GM19238 (cell line): ENCODE measurements around the gene ZFP92.

Source experiments
- DNase-seq: peaks from one replicate; pipeline ENCODE4 v3.0.0; 2011; ENCODE audit warnings: low spot score; ENCODE audit not compliant: insufficient read length

Gene ZFP92

DNA sequence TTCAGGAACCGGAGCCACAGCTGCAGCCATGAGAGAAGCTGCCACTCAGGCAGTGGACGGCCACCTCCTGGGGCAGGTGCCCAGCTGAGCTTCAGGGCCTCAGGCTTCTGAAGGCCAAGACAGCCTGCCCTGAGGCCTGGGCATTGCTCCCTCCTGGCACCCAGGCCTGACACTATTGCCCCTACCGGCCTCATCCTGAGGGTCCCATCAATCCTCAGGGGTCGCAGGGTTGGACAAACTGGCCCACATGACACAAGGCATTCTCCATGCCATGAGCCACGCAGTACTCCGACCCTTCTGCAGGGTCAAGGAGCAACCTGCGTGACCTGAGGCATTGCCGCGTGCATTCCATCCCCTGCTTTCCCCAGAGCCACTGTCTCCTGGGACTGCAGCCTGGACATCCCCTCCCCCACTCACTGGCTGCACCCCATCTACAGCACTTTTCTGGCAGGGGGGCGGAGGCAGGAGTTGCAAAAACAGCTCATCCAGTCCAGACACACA is 3.0 kb upstream of the ZFP92 start:
- DNase-seq: no peak

- DNase-seq: no peak
Measured at GRCh38 chrX:153408871-153409351, 2.4 kb upstream of the ZFP92 start.

DNA sequence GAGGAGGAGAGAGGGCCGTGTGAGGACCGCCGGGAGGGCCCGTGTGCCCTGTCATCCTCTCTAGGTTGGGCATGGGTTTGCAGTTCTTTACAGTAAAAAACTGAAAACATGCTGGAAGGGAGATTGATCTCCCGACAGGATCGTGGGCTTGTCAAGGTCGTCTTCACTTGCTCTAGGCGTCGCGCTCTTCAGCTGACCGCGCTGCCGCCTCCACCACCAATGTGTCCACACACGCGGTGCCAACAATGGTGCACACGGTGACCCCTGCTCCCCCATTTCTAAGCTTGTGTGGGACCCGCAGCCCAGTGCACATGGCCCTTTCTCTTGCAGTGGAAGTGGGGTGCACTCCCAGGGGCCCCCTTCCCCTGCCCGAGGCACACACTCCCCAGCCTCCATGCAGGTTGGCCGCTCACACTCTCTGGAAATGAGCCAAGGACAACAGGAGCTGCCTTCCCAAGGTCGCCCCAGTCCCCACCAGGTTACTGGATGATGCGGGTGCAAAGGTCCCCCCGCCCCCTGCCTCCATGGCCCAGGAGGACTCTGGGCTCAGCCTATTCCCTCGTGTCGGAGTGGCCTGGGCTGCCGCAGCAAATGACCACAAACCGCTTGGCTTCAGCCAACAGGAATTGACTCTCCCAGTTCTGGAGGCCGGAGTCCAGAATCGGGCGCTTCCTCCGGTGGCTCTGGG is 1.7 kb upstream of the ZFP92 start:
- DNase-seq: no peak

DNA sequence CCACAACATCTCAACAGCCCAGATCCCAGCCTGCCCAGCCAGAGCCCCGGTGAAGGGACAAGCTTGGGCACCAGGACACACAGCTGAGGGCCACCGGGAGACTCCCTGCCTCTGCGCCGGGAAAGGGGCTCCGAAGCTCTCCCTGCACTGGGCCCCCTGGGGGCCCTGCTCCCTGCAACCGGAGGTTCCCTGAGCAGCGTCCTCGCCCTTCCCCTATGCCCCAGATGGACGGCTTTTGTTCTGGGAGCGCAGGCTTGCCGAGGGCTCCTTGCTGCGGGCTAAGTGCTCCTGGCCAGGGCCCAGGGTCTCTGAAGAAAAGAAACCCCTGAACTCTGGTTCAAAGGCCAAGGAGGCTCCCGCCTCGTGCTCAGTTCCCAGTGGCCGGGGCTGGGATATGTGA is 899 bp upstream of the ZFP92 start:
- no peak for DNase-seq

GRCh38 chrX:153410888-153411254 is 401 bp upstream of the ZFP92 start:
- DNase-seq: no peak

- no peak for DNase-seq
Measured at GRCh38 chrX:153411988-153412574, 809 bp downstream of the ZFP92 start.

DNA sequence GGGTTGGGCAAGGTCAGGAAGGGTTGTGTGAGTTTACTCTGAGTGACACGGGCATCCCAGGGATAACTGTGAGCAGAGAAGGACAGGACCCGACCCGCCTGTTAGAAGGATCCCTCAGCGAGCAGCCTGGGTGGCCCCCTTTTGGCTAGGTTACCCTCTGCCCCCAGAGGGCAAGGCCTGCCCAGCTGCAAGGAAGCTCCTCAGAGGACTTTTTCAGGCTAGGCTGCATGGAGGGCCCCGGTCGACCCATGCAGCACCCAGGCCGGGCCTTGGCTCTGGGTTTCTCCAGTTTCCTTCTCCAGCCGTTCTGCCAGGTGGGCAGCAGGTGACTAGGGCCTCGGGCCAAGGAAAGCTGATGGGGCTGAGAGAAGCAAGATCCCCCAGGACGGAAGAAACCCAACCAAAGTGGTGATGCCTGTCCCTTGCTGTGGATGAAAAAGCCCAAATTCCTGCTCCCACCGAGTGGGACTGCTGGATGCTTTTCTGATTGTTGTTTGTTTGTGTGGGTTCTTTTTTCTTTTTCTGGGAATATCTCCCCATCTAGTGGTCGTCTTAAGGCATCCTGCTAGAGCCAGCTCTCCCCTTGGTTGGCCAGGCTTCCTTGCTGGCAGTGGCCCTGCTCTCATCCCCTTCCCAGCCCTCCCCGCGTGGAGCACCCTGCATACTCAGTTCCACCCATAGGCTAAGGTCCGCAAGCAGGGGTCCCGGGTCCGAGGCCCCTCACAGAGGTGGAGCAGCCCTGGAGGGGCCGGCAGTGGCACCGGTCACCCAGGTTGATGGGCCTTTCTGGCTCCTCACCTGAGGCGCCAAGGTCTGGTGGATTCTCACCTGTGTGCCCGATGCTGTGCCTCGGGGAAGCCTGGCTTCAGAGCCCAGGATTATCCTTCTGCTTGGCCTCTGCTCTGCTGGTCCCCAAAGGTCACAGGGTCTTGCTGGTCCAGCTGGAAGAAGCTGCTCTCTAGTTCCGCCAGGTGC is 1.8 kb downstream of the ZFP92 start:
- no peak for DNase-seq

- DNase-seq: no peak
Measured at GRCh38 chrX:153413731-153414130, 2.5 kb downstream of the ZFP92 start.

- DNase-seq: no peak
Measured at GRCh38 chrX:153414856-153415510, 3.7 kb downstream of the ZFP92 start.

DNA sequence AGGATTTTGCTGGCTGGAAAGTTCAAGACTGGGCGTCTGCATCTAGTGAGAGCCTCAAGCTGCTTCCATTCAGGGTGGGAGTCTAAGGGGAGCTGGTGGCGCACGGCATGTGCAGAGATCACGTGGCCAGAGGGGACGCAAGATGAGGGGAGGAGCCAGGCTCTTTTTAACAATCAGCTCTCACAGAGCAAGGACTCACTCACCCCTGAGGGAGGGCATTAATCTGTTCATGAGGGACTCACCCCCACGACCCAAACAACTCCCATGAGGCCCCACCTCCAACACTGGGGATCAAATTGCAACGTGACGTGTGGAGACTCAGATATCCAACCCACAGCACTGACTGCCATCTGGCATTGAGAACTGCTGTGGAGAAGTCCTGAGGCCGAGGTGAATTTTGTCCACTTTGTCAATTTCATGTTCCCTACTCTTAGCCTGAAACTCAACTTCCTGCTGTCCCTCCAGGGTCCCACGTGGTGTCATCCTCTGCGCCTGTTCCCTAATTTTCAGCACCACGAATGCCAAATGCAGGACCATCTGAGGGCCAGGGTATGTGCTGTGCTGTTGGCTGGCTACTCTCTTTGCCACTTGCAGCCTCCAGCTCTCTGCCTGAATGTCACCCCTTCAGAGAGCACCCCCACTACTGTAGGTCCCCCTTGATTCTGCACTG is 5.6 kb downstream of the ZFP92 start:
- DNase-seq: no peak

DNA sequence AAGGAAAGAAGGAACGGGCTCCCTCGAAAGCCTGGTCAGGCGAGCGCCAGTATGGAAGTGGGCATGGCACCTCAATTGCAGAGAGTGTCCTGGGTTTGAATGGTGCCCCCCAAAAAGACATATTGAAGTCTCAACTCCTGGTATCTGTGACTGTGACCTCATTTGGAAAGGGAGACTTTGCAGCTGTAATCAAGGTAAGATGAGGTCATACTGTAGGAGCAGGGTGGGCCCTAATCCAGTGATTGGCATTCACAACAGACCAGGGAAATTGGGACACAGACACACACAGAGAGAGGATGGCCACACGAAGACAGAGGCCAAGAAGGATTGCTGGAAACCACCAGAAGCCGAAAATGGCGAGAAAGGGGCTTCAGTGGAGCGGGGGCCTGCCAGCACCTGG is 6.4 kb downstream of the ZFP92 start:
- DNase-seq: no peak

DNA sequence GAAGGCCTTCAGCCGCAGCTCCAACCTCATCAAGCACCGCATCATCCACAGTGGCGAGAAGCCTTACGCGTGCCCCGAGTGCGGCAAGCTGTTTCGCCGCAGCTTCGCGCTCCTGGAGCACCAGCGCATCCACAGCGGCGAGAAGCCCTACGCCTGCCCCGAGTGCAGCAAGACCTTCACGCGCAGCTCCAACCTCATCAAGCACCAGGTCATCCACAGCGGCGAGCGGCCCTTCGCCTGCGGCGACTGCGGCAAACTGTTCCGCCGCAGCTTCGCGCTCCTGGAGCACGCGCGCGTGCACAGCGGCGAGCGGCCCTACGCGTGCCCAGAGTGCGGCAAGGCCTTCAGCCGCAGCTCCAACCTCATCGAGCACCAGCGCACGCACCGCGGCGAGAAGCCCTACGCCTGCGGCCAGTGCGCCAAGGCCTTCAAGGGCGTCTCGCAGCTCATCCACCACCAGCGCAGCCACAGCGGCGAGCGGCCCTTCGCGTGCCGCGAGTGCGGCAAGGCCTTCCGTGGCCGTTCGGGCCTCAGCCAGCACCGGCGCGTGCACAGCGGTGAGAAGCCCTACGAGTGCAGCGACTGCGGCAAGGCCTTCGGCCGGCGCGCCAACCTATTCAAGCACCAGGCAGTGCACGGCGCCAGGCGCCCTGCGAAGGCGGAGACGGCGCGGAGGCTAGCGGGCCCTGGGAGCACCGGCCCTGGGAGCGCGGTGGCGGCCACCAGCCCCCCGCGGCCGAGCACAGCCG is 9.8 kb downstream of the ZFP92 start:
- no peak for DNase-seq

- no peak for DNase-seq
Measured at GRCh38 chrX:153421856-153422255, 10.6 kb downstream of the ZFP92 start.

DNA sequence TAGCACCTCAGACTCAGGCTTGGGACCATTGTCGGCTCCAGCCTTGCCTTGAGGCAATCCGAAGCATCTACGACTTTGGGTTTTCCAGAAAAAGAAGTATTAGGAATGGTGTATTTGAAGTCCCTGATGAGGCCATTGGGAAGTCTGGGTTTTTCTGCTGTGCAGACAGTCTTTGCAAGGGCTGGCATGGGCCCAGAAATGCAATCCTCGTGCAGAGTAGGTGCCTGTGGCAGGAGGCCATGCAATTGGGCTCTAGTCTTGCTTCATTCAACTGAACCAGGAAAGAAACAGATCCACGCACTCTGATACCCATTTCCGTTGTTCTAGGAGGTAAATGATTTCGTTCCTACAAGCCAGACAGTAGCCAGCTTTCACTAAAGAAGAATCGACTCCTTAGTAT is 12.4 kb downstream of the ZFP92 start:
- DNase-seq: no peak

- no peak for DNase-seq
Measured at GRCh38 chrX:153426204-153426603, 14.9 kb downstream of the ZFP92 start.

DNA sequence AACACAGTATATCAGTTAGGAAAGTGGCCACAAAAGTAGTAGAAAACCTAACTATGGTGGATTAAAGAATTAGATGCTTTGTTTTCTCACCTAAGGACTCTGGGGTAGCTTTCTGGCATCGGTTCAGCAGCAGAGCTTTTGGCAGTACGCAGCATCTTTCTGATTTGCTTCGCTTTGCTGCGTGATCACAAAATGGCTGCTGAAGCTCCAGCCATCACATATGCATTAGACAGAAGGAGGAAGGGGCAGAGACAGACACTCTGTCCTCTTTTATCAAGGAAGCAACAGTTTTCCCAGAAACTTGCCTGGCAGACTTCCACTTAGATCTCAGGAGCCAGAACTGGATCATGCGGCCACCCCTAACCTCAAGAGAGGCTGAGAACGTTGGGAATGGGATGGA is 19.5 kb downstream of the ZFP92 start:
- no peak for DNase-seq

DNA sequence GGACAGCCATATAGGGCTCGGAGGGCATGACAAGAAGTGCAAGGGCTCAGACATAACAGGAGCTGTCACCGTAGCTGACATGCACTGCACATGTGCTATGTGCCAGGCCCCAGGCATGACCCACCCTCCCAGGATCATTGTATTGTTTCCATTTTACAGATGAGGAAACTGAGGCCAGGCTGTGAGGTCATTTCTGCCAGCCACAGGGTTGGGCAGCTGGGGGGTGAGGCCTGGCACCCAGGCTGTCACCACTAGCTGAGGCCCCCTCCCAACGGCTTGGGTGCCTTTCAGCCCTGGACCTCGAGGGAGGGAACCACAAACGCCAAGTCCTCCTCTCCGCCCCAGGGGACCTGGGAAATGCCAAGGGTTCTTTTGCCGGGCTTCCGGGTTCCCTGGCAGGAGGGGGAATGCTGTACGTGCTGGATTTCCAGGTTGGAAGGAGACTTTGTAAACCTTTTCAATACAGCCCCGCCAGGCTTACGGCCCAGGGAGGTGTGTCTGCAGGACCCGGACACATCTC is 21.9 kb downstream of the ZFP92 start:
- no peak for DNase-seq

GRCh38 chrX:153433781-153434285 is 22.6 kb downstream of the ZFP92 start:
- DNase-seq: no peak

DNA sequence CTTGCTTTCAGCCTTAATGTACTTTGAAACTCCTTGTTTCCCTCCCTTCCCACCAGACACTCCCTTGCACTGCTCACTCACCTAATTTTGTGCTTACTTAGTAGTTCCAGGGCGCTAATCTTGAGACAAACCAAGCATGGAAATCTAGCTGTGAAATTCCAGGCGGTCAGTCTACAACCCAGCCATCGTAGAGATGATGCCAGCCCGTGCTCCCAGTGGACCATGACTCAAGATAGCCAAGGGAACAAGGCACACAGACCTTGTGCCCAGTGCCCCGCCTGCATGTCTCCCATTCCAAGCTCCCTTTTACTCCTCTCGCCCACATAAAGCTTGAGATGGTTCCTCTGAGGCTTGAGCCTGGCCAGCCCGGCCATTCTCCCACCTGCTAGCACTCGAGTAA is 23.5 kb downstream of the ZFP92 start:
- no peak for DNase-seq

GRCh38 chrX:153435845-153436244 is 24.6 kb downstream of the ZFP92 start:
- DNase-seq: no peak
